Activated naive CD8-positive, alpha-beta T cell treated with anti-CD3 and anti-CD28 coated beads, Interleukin-2, amount 50 U/mL, for 16 hours (primary cell): ENCODE measurements around the gene FGR.

Source experiments
- DNase-seq: peaks from one replicate; pipeline ENCODE4 v3.0.0-alpha.2; 2020; ENCODE audit warnings: low read depth, low spot score

Gene FGR

GRCh38 chr1:27568300-27569087 lies 66.5 kb downstream of the FGR start:
- DNase-seq, result peak; percentile 72

DNA sequence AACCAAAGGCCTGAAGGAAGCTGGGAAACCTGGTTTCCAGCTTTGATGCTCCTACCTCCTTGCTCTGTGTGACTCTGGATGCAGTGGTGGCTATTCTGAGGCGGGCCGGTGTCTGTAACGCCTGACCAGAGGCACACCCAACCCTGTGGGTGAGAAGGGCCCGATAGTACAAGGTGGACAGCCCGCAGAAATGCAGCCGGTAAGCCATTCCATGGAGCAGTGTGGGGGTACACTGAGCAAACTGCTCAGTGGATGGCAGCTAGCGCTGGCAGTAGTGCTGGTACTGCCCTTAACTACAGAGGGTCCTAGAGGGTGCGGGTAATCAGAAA lies 67.0 kb downstream of the FGR start:
- no peak for DNase-seq

GRCh38 chr1:27567146-27567526 lies 67.8 kb downstream of the FGR start:
- no peak for DNase-seq

DNA sequence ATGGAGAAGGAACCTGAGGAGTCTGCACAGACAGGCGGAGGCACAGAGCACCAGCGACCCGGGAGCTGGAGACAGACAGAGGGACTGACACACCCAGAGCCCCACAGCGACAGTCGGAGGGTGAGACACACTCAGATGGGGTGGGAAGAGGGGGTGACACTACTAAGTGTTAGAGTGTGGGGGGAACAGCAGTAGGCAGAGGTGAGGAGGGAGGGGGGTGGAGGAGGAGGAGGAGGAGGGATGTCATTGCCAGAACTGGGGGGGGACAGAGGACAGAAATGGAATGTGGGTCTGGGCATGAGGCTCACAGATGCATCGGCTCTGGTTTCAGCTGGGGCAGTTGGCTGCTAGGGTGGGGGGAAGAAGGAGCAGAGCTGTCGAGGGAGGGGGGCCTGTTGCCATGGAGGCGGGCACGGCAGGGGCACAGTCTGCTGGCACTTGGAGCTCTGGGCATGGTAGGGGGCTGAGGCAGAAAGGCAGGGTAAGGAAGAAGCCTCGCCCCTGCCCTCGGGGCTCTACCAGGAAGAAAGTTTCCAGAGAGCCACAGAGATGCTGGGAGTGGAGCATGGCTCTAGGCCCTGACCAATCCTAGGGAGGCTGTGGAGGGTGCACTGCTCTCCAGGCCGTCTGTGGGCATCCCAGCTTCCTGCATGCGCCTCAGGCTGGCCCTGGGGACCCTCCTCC lies 68.4 kb downstream of the FGR start:
- DNase-seq, result no peak

GRCh38 chr1:27564710-27565649 lies 70.0 kb downstream of the FGR start:
- no peak for DNase-seq

GRCh38 chr1:27563591-27564471 lies 71.2 kb downstream of the FGR start:
- no peak for DNase-seq

- no peak for DNase-seq
Measured at GRCh38 chr1:27563341-27563590, 71.7 kb downstream of the FGR start.

DNA sequence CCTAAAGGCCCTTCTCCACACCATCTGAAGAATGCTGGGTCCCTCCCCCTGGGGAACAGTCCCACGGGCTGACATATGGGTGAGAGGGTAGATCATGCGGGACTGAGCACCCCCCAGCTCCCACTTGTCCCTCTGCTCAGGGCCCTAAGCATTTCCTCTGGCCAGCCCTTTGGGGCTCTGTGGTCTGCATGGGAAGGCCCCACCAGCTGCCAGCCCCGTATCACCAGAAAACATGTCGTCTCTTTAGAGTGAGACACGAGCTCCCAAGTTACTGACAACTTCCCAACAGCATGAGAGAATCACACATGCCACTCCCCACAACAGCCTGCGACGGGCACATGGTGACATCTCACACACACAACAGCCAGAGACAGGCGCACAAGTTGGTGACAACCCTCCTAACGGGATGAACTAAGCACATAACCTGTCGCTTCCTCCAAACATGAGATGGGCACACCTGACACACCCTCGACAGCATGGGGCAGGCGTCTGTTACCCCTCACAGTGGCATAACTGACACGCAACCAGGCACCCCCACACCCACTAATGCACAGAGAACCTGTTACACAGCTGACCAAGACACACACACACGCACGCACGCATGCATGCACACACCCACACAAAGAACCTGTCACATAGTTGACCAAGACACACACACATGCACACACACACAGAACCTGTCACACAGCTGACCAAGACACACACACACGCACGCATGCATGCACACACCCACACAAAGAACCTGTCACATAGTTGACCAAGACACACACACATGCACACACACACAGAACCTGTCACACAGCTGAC lies 72.2 kb downstream of the FGR start:
- DNase-seq, result no peak
